ENCODE data around the gene GRM4.
"Not testable (repeated sequence)": the region's sequence is repeated elsewhere in the genome, so short reads cannot be mapped to it uniquely, and the experiment has no call there.

- not testable (repeated sequence) for TF ChIP-seq CTCF, EZH2 (IDR thresholded peaks at IDR 0.05)
Measured at GRCh38 chr6:34184726-34185125, 38.8 kb upstream of the GRM4 start.
